Panc1 (cell line): ENCODE measurements around the gene SCN1B.

Experiments
- CTCF ChIP-seq: fragments of 450-650 bp; IDR thresholded peaks from 2 replicates; pipeline ENCODE4 v1.5.1; 2017; ENCODE audit warnings: mild to moderate bottlenecking
- POLR2AphosphoS5 ChIP-seq: IDR thresholded peaks from 2 replicates; pipeline ENCODE4 v1.6.1; 2012; ENCODE audit warnings: mild to moderate bottlenecking, low read depth, low read length, moderate library complexity
- SIN3A ChIP-seq: IDR thresholded peaks from 2 replicates; pipeline ENCODE4 v1.6.1; 2012; ENCODE audit warnings: low read depth, mild to moderate bottlenecking, low read length, moderate library complexity, borderline replicate concordance; ENCODE audit not compliant: insufficient read depth

GRCh38 chr19:35053667-35054293 is 23.5 kb downstream of the SCN1B start:
- TF ChIP-seq POLR2AphosphoS5, result no peak
- no peak for TF ChIP-seq SIN3A
- TF ChIP-seq CTCF, result no peak
